GM12872 (cell line): ENCODE data around the gene CLN6.

Experiments
- TF ChIP-seq, protein P1 (sequence below): IDR thresholded peaks from 3 replicates; pipeline ENCODE4 v1.5.1; 2011; ENCODE audit warnings: low read depth, mild to moderate bottlenecking, low read length, moderate library complexity; ENCODE audit not compliant: insufficient read depth

CLN6 gene

DNA sequence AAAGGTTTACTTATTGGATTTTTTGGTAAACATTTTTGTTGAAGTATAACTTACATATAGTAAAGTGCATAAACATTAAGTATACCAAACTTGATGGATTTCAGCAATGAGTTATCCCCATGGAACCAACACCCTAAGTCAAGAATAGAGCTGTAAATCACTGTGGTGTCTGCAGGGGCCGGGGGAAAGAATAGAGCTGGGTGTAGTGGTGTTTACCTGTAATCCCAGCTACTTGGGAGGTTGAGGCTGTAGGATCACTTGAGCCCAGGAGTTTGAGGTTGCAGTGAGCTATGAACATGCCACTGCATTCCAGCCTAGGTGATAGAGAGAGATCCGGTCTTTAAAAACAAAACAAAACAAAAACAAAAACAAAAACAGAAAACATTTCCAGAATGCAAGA lies 34.8 kb upstream of the CLN6 start:
- TF ChIP-seq, protein P1, sequence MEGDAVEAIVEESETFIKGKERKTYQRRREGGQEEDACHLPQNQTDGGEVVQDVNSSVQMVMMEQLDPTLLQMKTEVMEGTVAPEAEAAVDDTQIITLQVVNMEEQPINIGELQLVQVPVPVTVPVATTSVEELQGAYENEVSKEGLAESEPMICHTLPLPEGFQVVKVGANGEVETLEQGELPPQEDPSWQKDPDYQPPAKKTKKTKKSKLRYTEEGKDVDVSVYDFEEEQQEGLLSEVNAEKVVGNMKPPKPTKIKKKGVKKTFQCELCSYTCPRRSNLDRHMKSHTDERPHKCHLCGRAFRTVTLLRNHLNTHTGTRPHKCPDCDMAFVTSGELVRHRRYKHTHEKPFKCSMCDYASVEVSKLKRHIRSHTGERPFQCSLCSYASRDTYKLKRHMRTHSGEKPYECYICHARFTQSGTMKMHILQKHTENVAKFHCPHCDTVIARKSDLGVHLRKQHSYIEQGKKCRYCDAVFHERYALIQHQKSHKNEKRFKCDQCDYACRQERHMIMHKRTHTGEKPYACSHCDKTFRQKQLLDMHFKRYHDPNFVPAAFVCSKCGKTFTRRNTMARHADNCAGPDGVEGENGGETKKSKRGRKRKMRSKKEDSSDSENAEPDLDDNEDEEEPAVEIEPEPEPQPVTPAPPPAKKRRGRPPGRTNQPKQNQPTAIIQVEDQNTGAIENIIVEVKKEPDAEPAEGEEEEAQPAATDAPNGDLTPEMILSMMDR, result no peak

DNA sequence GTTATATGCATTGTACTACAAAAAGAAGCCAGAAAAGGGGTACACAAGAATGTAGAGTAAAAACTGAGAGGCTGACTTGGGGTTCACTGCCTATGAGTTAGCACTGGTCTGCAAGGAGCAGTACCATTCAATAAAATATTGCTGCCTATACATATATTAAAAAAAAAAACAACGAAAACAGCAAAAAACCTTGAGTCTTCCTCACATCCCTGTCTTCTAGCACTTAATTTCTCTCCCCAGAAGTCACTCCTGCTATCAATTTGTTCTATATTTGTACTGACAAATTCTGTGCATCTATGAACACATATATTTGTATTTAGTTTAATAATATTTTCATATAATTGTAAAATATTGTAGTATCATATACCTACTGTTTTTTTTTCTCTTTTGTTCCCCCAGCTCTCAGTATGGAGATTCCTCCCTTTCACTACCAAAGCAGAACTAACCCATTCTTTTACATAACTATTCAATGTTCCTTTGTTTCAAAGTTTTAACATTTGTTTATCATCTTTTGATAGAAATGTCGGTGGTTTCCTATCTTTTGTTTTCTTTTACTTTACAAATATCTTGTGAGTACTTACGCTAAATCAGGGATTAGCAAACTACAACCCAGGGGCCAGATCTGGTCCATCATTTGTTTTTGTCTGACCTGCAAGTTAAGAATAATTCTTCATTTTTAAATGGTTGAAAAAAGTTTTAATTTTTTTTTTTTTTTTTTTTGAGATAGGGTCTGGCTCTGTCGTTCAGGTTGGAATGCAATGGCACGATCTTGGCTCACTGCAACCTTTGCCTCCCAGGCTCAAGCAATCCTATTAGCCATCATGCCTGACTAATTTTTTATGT lies 33.2 kb upstream of the CLN6 start:
- TF ChIP-seq, protein P1, result no peak

DNA sequence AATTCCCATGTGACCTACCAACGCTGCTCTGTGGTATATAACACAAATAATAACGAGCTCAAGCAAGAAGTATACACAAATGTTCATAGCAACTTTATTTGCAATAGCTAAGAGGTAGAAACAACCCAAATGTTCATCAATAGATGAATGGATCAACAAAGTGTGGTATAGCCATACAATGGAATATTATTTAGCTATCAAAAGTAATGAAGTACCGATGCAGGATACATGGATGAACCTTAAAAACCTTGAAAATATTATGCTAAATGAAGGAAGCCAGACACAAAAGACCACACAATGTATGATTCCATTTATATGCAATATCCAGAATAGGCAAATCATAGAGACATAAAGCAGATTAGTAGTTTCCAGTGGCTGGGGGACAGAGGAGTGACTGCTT lies 32.5 kb upstream of the CLN6 start:
- TF ChIP-seq, protein P1, result no peak

DNA sequence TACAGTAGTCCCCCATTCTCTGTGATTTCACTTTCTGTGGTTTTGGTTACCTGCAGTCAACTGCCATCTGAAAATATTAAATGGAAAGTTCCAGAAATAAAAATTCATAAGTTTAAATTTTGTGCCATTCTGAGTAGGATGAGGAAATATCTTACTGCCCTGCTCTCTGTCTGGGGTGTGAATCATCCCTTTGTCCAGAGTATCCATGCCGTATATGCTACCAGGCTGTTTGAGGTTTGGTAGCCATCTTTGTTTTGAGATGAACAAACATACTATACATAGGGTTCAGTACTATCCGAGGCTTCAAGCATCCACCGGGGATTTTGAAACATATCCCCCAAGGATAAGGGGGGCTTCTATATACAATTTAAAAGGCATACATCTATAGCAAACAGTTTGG lies 31.7 kb upstream of the CLN6 start:
- TF ChIP-seq, protein P1, result no peak

DNA sequence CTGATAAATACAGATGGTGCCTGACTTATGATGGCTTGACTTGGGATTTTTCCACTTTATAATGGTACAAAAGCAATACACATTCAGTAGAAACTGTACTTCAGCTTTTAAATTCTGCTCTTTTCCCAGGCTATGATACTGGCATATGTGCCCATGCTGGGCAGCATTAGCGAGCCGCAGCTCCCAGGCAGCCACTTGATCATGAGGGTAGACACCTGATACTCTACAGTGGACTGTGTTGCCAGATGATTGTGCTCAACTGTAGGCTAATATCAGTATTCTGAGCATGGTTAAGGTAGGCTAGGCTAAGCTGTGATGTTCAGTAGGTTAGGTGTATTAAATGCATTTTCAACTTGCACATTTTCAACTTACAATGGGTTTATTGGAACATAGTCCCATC lies 30.4 kb upstream of the CLN6 start:
- TF ChIP-seq, protein P1, result no peak

DNA sequence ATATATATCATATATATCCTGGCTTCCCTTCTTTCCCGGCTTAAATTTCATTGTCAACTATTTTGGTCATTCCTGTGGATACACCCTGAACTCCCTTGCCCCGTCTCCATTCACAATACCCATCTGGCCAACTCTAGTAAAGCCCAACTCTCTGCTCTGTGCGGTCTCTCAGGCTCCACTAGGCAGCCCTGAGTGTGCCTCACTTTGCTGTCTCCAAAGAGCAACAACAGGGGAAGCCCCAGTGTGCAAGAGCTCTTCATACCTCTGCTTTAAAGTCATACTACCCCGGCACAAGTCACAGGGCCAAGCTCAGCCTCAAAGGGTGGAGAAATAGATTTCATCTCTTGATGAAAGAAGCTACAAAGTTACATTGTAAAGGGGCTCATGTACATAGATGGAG lies 29.2 kb upstream of the CLN6 start:
- TF ChIP-seq, protein P1, result no peak

DNA sequence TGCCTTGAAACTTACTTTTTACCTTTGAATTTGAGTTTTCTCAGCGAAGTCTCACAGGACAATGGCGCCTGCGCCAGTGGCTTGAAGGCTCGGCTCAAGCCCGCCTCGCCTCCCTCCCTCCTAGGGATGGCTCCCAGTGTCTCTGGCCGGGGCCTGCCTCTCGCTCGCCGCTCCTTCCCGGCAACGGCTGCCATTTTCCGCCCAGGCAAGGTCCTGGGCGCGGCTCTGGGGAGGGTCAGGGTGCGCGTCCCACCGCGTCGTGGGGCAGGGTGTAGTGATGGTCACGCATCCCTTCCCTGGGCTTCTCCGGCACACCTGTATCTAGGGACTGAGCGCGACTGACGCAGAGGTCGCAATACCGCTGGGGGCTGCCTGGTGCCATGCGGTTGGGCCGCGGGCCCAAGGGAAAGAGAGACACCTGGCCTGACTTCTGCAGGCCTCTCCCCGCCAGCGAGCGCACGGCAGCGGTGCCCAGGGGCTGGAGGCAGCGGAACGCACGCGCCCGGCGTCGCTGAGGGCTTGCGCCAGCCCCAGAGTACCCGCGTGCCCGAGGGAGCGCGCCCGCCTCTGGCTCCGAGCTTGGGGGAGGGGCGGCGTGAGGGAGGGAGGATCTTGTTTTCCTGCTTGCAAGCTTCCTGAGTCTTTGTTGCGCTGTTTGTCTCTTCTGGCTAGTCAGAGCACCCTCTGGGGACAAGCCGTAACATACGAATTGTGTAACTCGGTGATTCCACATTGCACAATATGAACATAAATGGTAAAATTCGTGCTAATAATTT lies 27.3 kb upstream of the CLN6 start:
- TF ChIP-seq, protein P1, result no peak
